Measurements from ENCODE around the gene C11orf42. TPM values are rescaled to one million over a fixed set of nuclear protein-coding genes. Genes with fewer than 3 reads are reported as not detected.

Gene C11orf42
- total RNA-seq, 5 donors from 2014 or later (not counting 1 experiment from before 2014, with no cell fraction given): not detected

- Mint-ChIP-seq H3K27ac (no peak overlapping the region), H3K4me3 (no peak overlapping the region), H3K27me3 (peaks cover 8 to 13% of the 10 kb centered on the region in 2 donors), H3K9me3 (no peaks in the 10 kb centered on the region), H3K36me3 (no peaks in the 10 kb centered on the region), H3K4me1 (peaks cover 22 to 27% (median 23%) of the 10 kb centered on the region in 3 donors)
- H3K27me3 ChIP-seq (replicated peaks in 1 of 2; ENCODE audit: control insufficient read depth in 2 of 2, extremely low read depth in 1 of 2, insufficient read depth in 2 of 2, low read length in 1 of 2): peaks cover 0 to 23% of the 10 kb centered on the region in 2 experiments
- no peak overlapping the region for H3K27ac ChIP-seq (ENCODE audit: low read length)
- ATAC-seq (replicated peaks in 1 of 4): no peak
- no peaks in the 10 kb centered on the region for H3K9me3 ChIP-seq
- H3K4me3 ChIP-seq (ENCODE audit: control insufficient read depth in 1 of 2, extremely low read depth in 1 of 2, low read length in 1 of 2): no peak overlapping the region
- no peak for DNase-seq
- CTCF ChIA-PET: interaction anchor here (0.6 to 1.7 kb wide), 5 partner anchors 13 to 207 kb away, joined by 3 to 6 read pairs (median 4); no protein-coding TSS in a partner anchor
- POLR2A ChIA-PET: interaction anchor here in 1 of 2 donors (0.6 kb wide), 1 partner anchor 62 kb away, joined by 4 read pairs; no protein-coding TSS in a partner anchor
- H3K36me3 ChIP-seq (ENCODE audit: control insufficient read depth in 2 of 2, extremely low read depth in 1 of 2, insufficient read depth in 1 of 2, low read length in 1 of 2): no peaks in the 10 kb centered on the region
- 100% methylated on average over 2 of the region's 4 CpGs for WGBS (ENCODE audit: insufficient coverage)
- H3K4me1 ChIP-seq (ENCODE audit: control insufficient read depth in 1 of 2, extremely low read depth in 1 of 2, insufficient read depth in 2 of 2, low read length in 2 of 2): peaks cover 8 to 17% of the 10 kb centered on the region in 2 experiments
Observed at GRCh38 chr11:6237266-6237665, 31.9 kb downstream of the C11orf42 start.

- H3K36me3 Mint-ChIP-seq: no peaks in the 10 kb centered on the region
- no peaks in the 10 kb centered on the region for H3K9me3 Mint-ChIP-seq
- ATAC-seq (replicated peaks in 1 of 4) (no peak), DNase-seq (no peak)
- H3K4me1 Mint-ChIP-seq: peaks cover 18 to 25% (median 19%) of the 10 kb centered on the region in 3 donors
- WGBS (ENCODE audit: insufficient coverage): 83% methylated on average over 3 of the region's 5 CpGs
- H3K4me3 ChIP-seq (ENCODE audit: control insufficient read depth in 1 of 2, extremely low read depth in 1 of 2, low read length in 1 of 2): no peak overlapping the region
- peaks cover 8 to 17% of the 10 kb centered on the region in 2 experiments for H3K4me1 ChIP-seq (ENCODE audit: control insufficient read depth in 1 of 2, extremely low read depth in 1 of 2, insufficient read depth in 2 of 2, low read length in 2 of 2)
- H3K27me3 ChIP-seq (replicated peaks in 1 of 2; ENCODE audit: control insufficient read depth in 2 of 2, extremely low read depth in 1 of 2, insufficient read depth in 2 of 2, low read length in 1 of 2): peaks cover 0 to 23% of the 10 kb centered on the region in 2 experiments
- H3K9me3 ChIP-seq: no peaks in the 10 kb centered on the region
- ChIA-PET POLR2A (interaction anchor here in 1 of 2 donors (0.6 kb wide), 1 partner anchor 63 kb away, joined by 4 read pairs; no protein-coding TSS in a partner anchor), CTCF (interaction anchor here (0.8 to 1.7 kb wide), 2 partner anchors 13 to 141 kb away, joined by 4 to 6 read pairs; no protein-coding TSS in a partner anchor)
- H3K27ac ChIP-seq (ENCODE audit: low read length): no peak overlapping the region
- H3K36me3 ChIP-seq (ENCODE audit: control insufficient read depth in 2 of 2, extremely low read depth in 1 of 2, insufficient read depth in 1 of 2, low read length in 1 of 2): no peaks in the 10 kb centered on the region
- H3K27me3 Mint-ChIP-seq: peaks cover 12 to 13% of the 10 kb centered on the region in 2 donors
- no peak overlapping the region for H3K4me3 Mint-ChIP-seq
- no peak overlapping the region for H3K27ac Mint-ChIP-seq
Observed at GRCh38 chr11:6237761-6238302, 32.5 kb downstream of the C11orf42 start.

- Histone ChIP-seq H3K36me3 (ENCODE audit: control insufficient read depth in 2 of 2, extremely low read depth in 1 of 2, insufficient read depth in 1 of 2, low read length in 1 of 2) (no peaks in the 10 kb centered on the region), H3K27ac (ENCODE audit: low read length) (no peak within 1 kb of the TSS), H3K4me1 (ENCODE audit: control insufficient read depth in 1 of 2, extremely low read depth in 1 of 2, insufficient read depth in 2 of 2, low read length in 2 of 2) (peaks cover 3 to 12% of the 10 kb centered on the region in 2 experiments), H3K9me3 (no peaks in the 10 kb centered on the region), H3K27me3 (replicated peaks in 1 of 2; ENCODE audit: control insufficient read depth in 2 of 2, extremely low read depth in 1 of 2, insufficient read depth in 2 of 2, low read length in 1 of 2) (peaks cover 0 to 25% of the 10 kb centered on the region in 2 experiments), H3K4me3 (ENCODE audit: control insufficient read depth in 1 of 2, extremely low read depth in 1 of 2, low read length in 1 of 2) (no peak within 1 kb of the TSS)
- H3K9me3 Mint-ChIP-seq: no peaks in the 10 kb centered on the region
- peaks cover 21 to 22% of the 10 kb centered on the region in 2 donors for H3K27me3 Mint-ChIP-seq
- ChIA-PET POLR2A (no interaction called here), CTCF (no interaction called here)
- no peak for ATAC-seq (replicated peaks in 1 of 4)
- H3K4me3 Mint-ChIP-seq: no peak within 1 kb of the TSS
- WGBS (ENCODE audit: insufficient coverage): no CpG with 5 or more reads among the region's 1 CpG
- H3K36me3 Mint-ChIP-seq: no peaks in the 10 kb centered on the region
- H3K4me1 Mint-ChIP-seq: peaks cover 9 to 14% (median 10%) of the 10 kb centered on the region in 3 donors
- no peak within 1 kb of the TSS for H3K27ac Mint-ChIP-seq
- DNase-seq: no peak
Observed at GRCh38 chr11:6238902-6239301, 33.5 kb downstream of the C11orf42 start, which contains the start of gene CNGA4. CNGA4 (plus strand) TSS chr11:6239089; CDS start chr11:6239207, 118 bp downstream.

- Histone ChIP-seq H3K4me1 (ENCODE audit: control insufficient read depth in 1 of 2, extremely low read depth in 1 of 2, insufficient read depth in 2 of 2, low read length in 2 of 2) (peaks cover 0 to 6% of the 10 kb centered on the region in 2 experiments), H3K27me3 (replicated peaks in 1 of 2; ENCODE audit: control insufficient read depth in 2 of 2, extremely low read depth in 1 of 2, insufficient read depth in 2 of 2, low read length in 1 of 2) (peaks cover 0 to 29% of the 10 kb centered on the region in 2 experiments), H3K36me3 (ENCODE audit: control insufficient read depth in 2 of 2, extremely low read depth in 1 of 2, insufficient read depth in 1 of 2, low read length in 1 of 2) (no peaks in the 10 kb centered on the region), H3K27ac (ENCODE audit: low read length) (no peak overlapping the region), H3K9me3 (no peaks in the 10 kb centered on the region), H3K4me3 (ENCODE audit: control insufficient read depth in 1 of 2, extremely low read depth in 1 of 2, low read length in 1 of 2) (no peak overlapping the region)
- peaks cover 3 to 5% (median 3%) of the 10 kb centered on the region in 3 donors for H3K4me1 Mint-ChIP-seq
- H3K9me3 Mint-ChIP-seq: no peaks in the 10 kb centered on the region
- ChIA-PET POLR2A (no interaction called here), CTCF (interaction anchor here in 1 of 2 donors (0.6 kb wide), 1 partner anchor 50 kb away, joined by 4 read pairs; no protein-coding TSS in a partner anchor)
- no peak for ATAC-seq (replicated peaks in 1 of 4)
- H3K36me3 Mint-ChIP-seq: no peaks in the 10 kb centered on the region
- 95% methylated on average over 28 of the region's 28 CpGs for WGBS (ENCODE audit: insufficient coverage)
- H3K27me3 Mint-ChIP-seq: peaks cover 21 to 24% of the 10 kb centered on the region in 2 donors
- no peak overlapping the region for H3K27ac Mint-ChIP-seq
- DNase-seq: no peak
- no peak overlapping the region for H3K4me3 Mint-ChIP-seq
Observed at GRCh38 chr11:6240139-6240538, 34.8 kb downstream of the C11orf42 start.

DNA sequence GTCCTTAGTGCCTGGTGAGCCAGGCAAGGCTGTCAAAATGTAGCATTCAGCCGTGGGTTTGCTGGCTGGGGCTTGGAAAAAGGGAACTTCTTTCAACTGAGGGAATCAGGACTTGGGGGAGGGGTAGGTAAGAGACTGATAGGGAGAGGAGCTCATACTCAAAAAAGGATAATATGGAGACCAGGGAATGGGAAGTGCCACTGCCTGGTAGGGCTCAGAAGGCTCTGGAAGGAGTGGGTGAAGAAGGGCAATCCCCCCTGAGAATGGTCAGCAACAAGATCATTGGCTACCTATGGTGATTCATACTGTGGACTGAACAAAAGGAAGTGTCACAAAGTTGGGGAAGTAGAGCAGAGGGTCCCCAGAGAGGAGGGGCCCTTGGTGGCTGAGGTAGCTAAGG lies 35.4 kb downstream of the C11orf42 start:
- H3K36me3 Mint-ChIP-seq: no peaks in the 10 kb centered on the region
- Histone ChIP-seq H3K27ac (ENCODE audit: low read length) (no peak overlapping the region), H3K9me3 (no peaks in the 10 kb centered on the region), H3K4me1 (ENCODE audit: control insufficient read depth in 1 of 2, extremely low read depth in 1 of 2, insufficient read depth in 2 of 2, low read length in 2 of 2) (no peaks in the 10 kb centered on the region), H3K27me3 (replicated peaks in 1 of 2; ENCODE audit: control insufficient read depth in 2 of 2, extremely low read depth in 1 of 2, insufficient read depth in 2 of 2, low read length in 1 of 2) (peaks cover 0 to 29% of the 10 kb centered on the region in 2 experiments), H3K36me3 (ENCODE audit: control insufficient read depth in 2 of 2, extremely low read depth in 1 of 2, insufficient read depth in 1 of 2, low read length in 1 of 2) (no peaks in the 10 kb centered on the region), H3K4me3 (ENCODE audit: control insufficient read depth in 1 of 2, extremely low read depth in 1 of 2, low read length in 1 of 2) (no peak overlapping the region)
- ChIA-PET POLR2A (no interaction called here), CTCF (interaction anchor here (0.6 to 0.9 kb wide), 2 partner anchors 16 to 50 kb away, joined by 4 to 8 read pairs; no protein-coding TSS in a partner anchor)
- DNase-seq: no peak
- H3K4me3 Mint-ChIP-seq: no peak overlapping the region
- H3K27ac Mint-ChIP-seq: no peak overlapping the region
- no peak for ATAC-seq (replicated peaks in 1 of 4)
- no peaks in the 10 kb centered on the region for H3K4me1 Mint-ChIP-seq
- whole genome bisulfite sequencing (ENCODE audit: insufficient coverage): 0% methylated on average over 1 of the region's 1 CpG
- H3K9me3 Mint-ChIP-seq: no peaks in the 10 kb centered on the region
- H3K27me3 Mint-ChIP-seq: peaks cover 21 to 24% of the 10 kb centered on the region in 2 donors

- no peaks in the 10 kb centered on the region for H3K9me3 ChIP-seq
- H3K9me3 Mint-ChIP-seq: no peaks in the 10 kb centered on the region
- H3K4me1 Mint-ChIP-seq: no peaks in the 10 kb centered on the region
- WGBS (ENCODE audit: insufficient coverage): 85% methylated on average over 7 of the region's 7 CpGs
- H3K27ac ChIP-seq (ENCODE audit: low read length): no peak overlapping the region
- peaks cover 0 to 29% of the 10 kb centered on the region in 2 experiments for H3K27me3 ChIP-seq (replicated peaks in 1 of 2; ENCODE audit: control insufficient read depth in 2 of 2, extremely low read depth in 1 of 2, insufficient read depth in 2 of 2, low read length in 1 of 2)
- no peaks in the 10 kb centered on the region for H3K36me3 ChIP-seq (ENCODE audit: control insufficient read depth in 2 of 2, extremely low read depth in 1 of 2, insufficient read depth in 1 of 2, low read length in 1 of 2)
- H3K27me3 Mint-ChIP-seq: peaks cover 21 to 24% of the 10 kb centered on the region in 2 donors
- H3K4me3 Mint-ChIP-seq: no peak overlapping the region
- no peak overlapping the region for H3K27ac Mint-ChIP-seq
- CTCF ChIA-PET: interaction anchor here in 1 of 2 donors (0.9 kb wide), 1 partner anchor 15 kb away, joined by 8 read pairs; no protein-coding TSS in a partner anchor
- POLR2A ChIA-PET: no interaction called here
- DNase-seq (no peak), ATAC-seq (replicated peaks in 1 of 4) (no peak)
- no peak overlapping the region for H3K4me3 ChIP-seq (ENCODE audit: control insufficient read depth in 1 of 2, extremely low read depth in 1 of 2, low read length in 1 of 2)
- no peaks in the 10 kb centered on the region for H3K4me1 ChIP-seq (ENCODE audit: control insufficient read depth in 1 of 2, extremely low read depth in 1 of 2, insufficient read depth in 2 of 2, low read length in 2 of 2)
- H3K36me3 Mint-ChIP-seq: no peaks in the 10 kb centered on the region
Observed at GRCh38 chr11:6241316-6241715, 36.0 kb downstream of the C11orf42 start.

All from T-cell (primary cell).